SK-N-SH (cell line): ENCODE results near the gene MADCAM1. TPM values are rescaled to one million over a fixed set of nuclear protein-coding genes. Genes with fewer than 3 reads are reported as not detected.

Experiments
- CTCF ChIA-PET: fragments of 300-600, 350-600 bp; formaldehyde crosslinking; extraction: SDS; loops from one replicate; lab custom pipeline; 2021; lab: Yijun Ruan, JAX
- POLR2A ChIA-PET: fragments of 350-600 bp; sonication (Branson Sonifier 250); formaldehyde crosslinking; extraction: SDS; loops from one replicate; lab custom pipeline; 2020; ENCODE audit warnings: antibody characterized with exemption, inconsistent platforms; lab: Yijun Ruan, JAX
- DNase-seq: peaks from one replicate; pipeline ENCODE4 v3.0.0; 2012
- H2AFZ ChIP-seq: fragments of 200-600 bp; sonication (generic); 2 replicates; pipeline ENCODE4 v1.8.1; 2016; ENCODE audit warnings: antibody characterized with exemption, mild to moderate bottlenecking, low read depth
- H3F3A ChIP-seq: fragments of 200-600 bp; sonication (generic); replicated peaks from 2 replicates; pipeline ENCODE3; 2016; ENCODE audit warnings: antibody characterized with exemption, mild to moderate bottlenecking; ENCODE audit not compliant: insufficient read depth
- H3K27ac ChIP-seq, 2 experiments: fragments of 200-500 bp in 1 of 2; fragments of 200-600 bp in 1 of 2; sonication (Bioruptor generic) in 1 of 2; sonication (generic), shearing (Covaris generic) in 1 of 2; 2 replicates each; pipeline versions ENCODE4 v1.5.1 to v1.6.1; 2014 to 2016; ENCODE audit warnings: low read depth in 2 of 2, inconsistent platforms in 1 of 2, low read length in 1 of 2, mild to moderate bottlenecking in 1 of 2, mixed read lengths in 1 of 2
- H3K27me3 ChIP-seq: fragments of 200-600 bp; sonication (generic), shearing (Covaris generic); 2 replicates; pipeline ENCODE4 v1.6.1; 2016; ENCODE audit warnings: mixed run types; ENCODE audit not compliant: insufficient read depth
- H3K36me3 ChIP-seq, 2 experiments: fragments of 200-500 bp in 1 of 2; fragments of 200-600 bp in 1 of 2; sonication (Bioruptor generic) in 1 of 2; sonication (generic) in 1 of 2; replicated peaks in 1 of 2; 2 replicates each; pipeline versions ENCODE3 to v1.5.1; 2014 to 2016; ENCODE audit warnings: low read length in 1 of 2, mild to moderate bottlenecking in 1 of 2; ENCODE audit not compliant: insufficient read depth in 2 of 2, control insufficient read depth in 1 of 2
- H3K4me1 ChIP-seq, 2 experiments: fragments of 200-500 bp in 1 of 2; fragments of 200-600 bp in 1 of 2; sonication (Bioruptor generic) in 1 of 2; sonication (generic), shearing (Covaris generic) in 1 of 2; 2 replicates each; pipeline versions ENCODE4 v1.5.1 to v1.6.1; 2014 to 2016; ENCODE audit warnings: low read depth in 1 of 2, low read length in 1 of 2, mixed run types in 1 of 2; ENCODE audit not compliant: insufficient read depth in 2 of 2, control insufficient read depth in 1 of 2
- H3K4me2 ChIP-seq: fragments of 200-600 bp; sonication (generic), shearing (Covaris generic); 2 replicates; pipeline ENCODE4 v1.6.1; 2017; ENCODE audit warnings: mixed run types
- H3K4me3 ChIP-seq, 2 experiments: fragments of 200-500 bp in 1 of 2; fragments of 200-600 bp in 1 of 2; sonication (Bioruptor generic) in 1 of 2; sonication (generic), shearing (Covaris generic) in 1 of 2; 2 replicates each; pipeline versions ENCODE4 v1.5.1 to v1.8.1; 2014 to 2016; ENCODE audit warnings: low read depth in 2 of 2, inconsistent platforms in 1 of 2, low read length in 1 of 2, mild to moderate bottlenecking in 1 of 2, mixed read lengths in 1 of 2, moderate library complexity in 1 of 2
- H3K79me2 ChIP-seq: fragments of 200-600 bp; sonication (generic); 2 replicates; pipeline ENCODE4 v1.8.1; 2017; ENCODE audit warnings: mild to moderate bottlenecking; ENCODE audit not compliant: insufficient read depth
- H3K9ac ChIP-seq: fragments of 200-600 bp; sonication (generic); 2 replicates; pipeline ENCODE4 v1.6.1; 2017; ENCODE audit warnings: mixed run types
- H3K9me2 ChIP-seq: fragments of 200-600 bp; sonication (generic); 2 replicates; pipeline ENCODE4 v1.6.1; 2017; ENCODE audit warnings: mixed run types
- H3K9me3 ChIP-seq: fragments of 200-600 bp; sonication (generic); 2 replicates; pipeline ENCODE4 v1.6.1; 2017; ENCODE audit warnings: mixed run types, mild to moderate bottlenecking, moderate library complexity
- H4K20me1 ChIP-seq: fragments of 200-600 bp; sonication (generic); 2 replicates; pipeline ENCODE4 v1.6.1; 2017; ENCODE audit warnings: mild to moderate bottlenecking, mixed run types; ENCODE audit not compliant: insufficient read depth
- CHD2 ChIP-seq: fragments of 150-350 bp; IDR thresholded peaks from 2 replicates; pipeline ENCODE4 v1.6.1; 2018; ENCODE audit warnings: low read length; ENCODE audit not compliant: partially characterized antibody
- CTCF ChIP-seq: fragments of 200-600 bp; sonication (generic); IDR thresholded peaks from 2 replicates; pipeline ENCODE4 v1.6.1; 2017; ENCODE audit warnings: antibody characterized with exemption, mild to moderate bottlenecking, moderate library complexity
- ELF1 ChIP-seq: IDR thresholded peaks from 2 replicates; pipeline ENCODE4 v1.4.0; 2012
- EZH2phosphoT487 ChIP-seq: fragments of 200-600 bp; sonication (generic); IDR thresholded peaks from 2 replicates; pipeline ENCODE4 v1.6.1; 2017; ENCODE audit warnings: low read depth, mixed run types, mild to moderate bottlenecking, antibody characterized with exemption, moderate library complexity, borderline replicate concordance
- FOXJ3 ChIP-seq: sonication (generic); formaldehyde crosslinking; IDR thresholded peaks from 2 replicates; pipeline ENCODE4 v1.5.1; 2020; ENCODE audit warnings: mild to moderate bottlenecking, missing genetic modification reagents
- FOXM1 ChIP-seq: IDR thresholded peaks from 2 replicates; pipeline ENCODE4 v1.4.0; 2012; ENCODE audit warnings: low read depth, mild to moderate bottlenecking
- JUND ChIP-seq: IDR thresholded peaks from 2 replicates; pipeline ENCODE4 v1.4.0; 2012
- MAX ChIP-seq: IDR thresholded peaks from 2 replicates; pipeline ENCODE4 v1.4.0; 2012; ENCODE audit warnings: low read depth
- MEF2A ChIP-seq: IDR thresholded peaks from 2 replicates; pipeline ENCODE4 v1.4.0; 2012; ENCODE audit warnings: low read depth, borderline replicate concordance
- MXI1 ChIP-seq: IDR thresholded peaks from 2 replicates; pipeline ENCODE4 v1.6.1; 2012; ENCODE audit warnings: mild to moderate bottlenecking, low read depth, low read length, improper control_type of control experiment
- NRF1 ChIP-seq: IDR thresholded peaks from 2 replicates; pipeline ENCODE4 v1.6.1; 2012; ENCODE audit warnings: low read depth, mild to moderate bottlenecking, low read length
- PBX3 ChIP-seq: IDR thresholded peaks from 2 replicates; pipeline ENCODE4; 2012
- RAD21 ChIP-seq: IDR thresholded peaks from 2 replicates; pipeline ENCODE4 v1.6.1; 2012; ENCODE audit warnings: mild to moderate bottlenecking, low read length
- REST ChIP-seq: IDR thresholded peaks from 2 replicates; pipeline ENCODE4 v1.6.1; 2012; ENCODE audit warnings: mild to moderate bottlenecking, low read depth, low read length, moderate library complexity
- RXRA ChIP-seq: IDR thresholded peaks from 2 replicates; pipeline ENCODE4 v1.4.0; 2012; ENCODE audit warnings: low read depth, mild to moderate bottlenecking, borderline replicate concordance
- TCF12 ChIP-seq: IDR thresholded peaks from 2 replicates; pipeline ENCODE4 v1.4.0; 2012
- TEAD4 ChIP-seq: IDR thresholded peaks from 2 replicates; pipeline ENCODE4 v1.4.0; 2012; ENCODE audit warnings: mild to moderate bottlenecking, borderline replicate concordance; ENCODE audit not compliant: insufficient read depth
- YY1 ChIP-seq: IDR thresholded peaks from 2 replicates; pipeline ENCODE4 v1.4.0; 2012; ENCODE audit warnings: low read depth, mild to moderate bottlenecking
- WGBS: methylation state at CpG from one replicate; pipeline ENCODE4 v1.1.6; 2017; ENCODE audit warnings: low lambda C conversion rate; 5-methylcytosine and 5-hydroxymethylcytosine counted together
- polyA plus RNA-seq, 3 experiments: library from polyadenylated mRNA; depleted of rRNA; stranded (reverse); fragments of >200 nt; gene quantifications; 2 replicates each; pipeline ENCODE4 v1.2.3, GENCODE V29; 2012

Gene MADCAM1
- polyA plus RNA-seq, 1 of the 3 experiments (the other 2 are of a cell fraction): 0.81 TPM

- TF ChIP-seq JUND: no peak
- no peak for TF ChIP-seq TCF12
- no peak for TF ChIP-seq NRF1
- no peak for TF ChIP-seq REST
- no peak for TF ChIP-seq EZH2phosphoT487
- TF ChIP-seq RXRA: no peak
- TF ChIP-seq MXI1: no peak
- TF ChIP-seq, all 33 proteins: peak for 0
- H3K4me3 ChIP-seq: no peak overlapping the region
- H3K27me3 ChIP-seq: no peaks in the 10 kb centered on the region
- whole genome bisulfite sequencing: 61% methylated on average over 7 of the region's 13 CpGs
- no peak overlapping the region for H3K9ac ChIP-seq
- H3K4me1 ChIP-seq: peaks cover 0 to 3% of the 10 kb centered on the region in 2 experiments; a peak in 1 of 4 replicates
- H3K79me2 ChIP-seq: no peaks in the 10 kb centered on the region
- ChIA-PET POLR2A (no interaction called here), CTCF (no interaction called here)
- H3K9me2 ChIP-seq: no peaks in the 10 kb centered on the region
- no peak overlapping the region for H3K27ac ChIP-seq
- H4K20me1 ChIP-seq: no peaks in the 10 kb centered on the region
- H3K36me3 ChIP-seq: no peaks in the 10 kb centered on the region
- H3K9me3 ChIP-seq: no peaks in the 10 kb centered on the region
- no peak overlapping the region for H3K4me2 ChIP-seq
- no peak for DNase-seq
- H2AFZ ChIP-seq: no peak overlapping the region
- H3F3A ChIP-seq: peaks cover 6% of the 10 kb centered on the region
Measured at GRCh38 chr19:475360-475759, 20.9 kb upstream of the MADCAM1 start.

- POLR2A ChIA-PET: no interaction called here
- H4K20me1 ChIP-seq: no peaks in the 10 kb centered on the region
- peaks cover 0 to 15% of the 10 kb centered on the region in 2 experiments; a peak in 1 of 4 replicates for H3K4me1 ChIP-seq
- H3K27me3 ChIP-seq: no peaks in the 10 kb centered on the region
- H3F3A ChIP-seq: peaks cover 24% of the 10 kb centered on the region
- no peaks in the 10 kb centered on the region for H3K36me3 ChIP-seq
- H3K27ac ChIP-seq: no peak overlapping the region
- no peak for DNase-seq
- H3K9me2 ChIP-seq: no peaks in the 10 kb centered on the region
- CTCF ChIA-PET: interaction anchor here (1.1 to 2.1 kb wide), 5 partner anchors 15 to 212 kb away, joined by 4 to 5 read pairs (median 4); no protein-coding TSS in a partner anchor
- 79% methylated on average over 21 of the region's 26 CpGs for WGBS
- no peaks in the 10 kb centered on the region for H3K9me3 ChIP-seq
- no peaks in the 10 kb centered on the region for H3K79me2 ChIP-seq
- no peak overlapping the region for H3K9ac ChIP-seq
- no peak overlapping the region for H3K4me2 ChIP-seq
- TF ChIP-seq YY1 (no peak), RAD21 (no peak), MEF2A (no peak), FOXM1 (no peak), CTCF (no peak), FOXJ3 (CRISPR knock-in tag) (no peak), ELF1 (no peak), MAX (no peak), CHD2 (no peak), PBX3 (no peak), TEAD4 (no peak)
- H2AFZ ChIP-seq: no peak overlapping the region
- H3K4me3 ChIP-seq: no peak overlapping the region
Measured at GRCh38 chr19:478236-478903, 17.9 kb upstream of the MADCAM1 start.
